ENCODE measurements around the gene UFD1. TPM values are rescaled to one million over a fixed set of nuclear protein-coding genes. Genes with fewer than 3 reads are reported as not detected.

The UFD1 gene
- total and polyA plus RNA-seq, 4 experiments from 2014 or later, result 42.0 to 126 (median 65.0) TPM

GRCh38 chr22:19514831-19515565 is 36.0 kb upstream of the UFD1 start:
- Mint-ChIP-seq H3K27me3 (no peaks in the 10 kb centered on the region), H3K36me3 (peaks cover 0 to 6% of the 10 kb centered on the region in 2 donors), H3K27ac (peak overlapping the region in 1 of 7 donors; percentile 62), H3K4me1 (no peaks in the 10 kb centered on the region), H3K4me3 (no peak overlapping the region), H3K9me3 (peaks cover 0 to 13% (median 5%) of the 10 kb centered on the region in 8 donors)
- no peak for DNase-seq
- no peak overlapping the region for H3K27ac ChIP-seq (ENCODE audit: low read depth, low read length)
- no peak overlapping the region for H3K4me3 ChIP-seq (ENCODE audit: low read length in 2 of 2)
- no peaks in the 10 kb centered on the region for H3K27me3 ChIP-seq (ENCODE audit: insufficient read depth, low read length)
- ChIA-PET CTCF (ENCODE audit: partially characterized antibody) (no interaction called here), POLR2A (ENCODE audit: partially characterized antibody) (no interaction called here)
- intact Hi-C loops (cut with micrococcal nuclease), result no loop called here
- H3K36me3 ChIP-seq (ENCODE audit: insufficient read depth, low read length), result no peaks in the 10 kb centered on the region
- H3K4me1 ChIP-seq (ENCODE audit: insufficient read depth, low read length), result no peaks in the 10 kb centered on the region
- no peaks in the 10 kb centered on the region for H3K9me3 ChIP-seq (ENCODE audit: control insufficient read depth in 1 of 2, low read length in 2 of 2)

- Histone ChIP-seq H3K4me3 (ENCODE audit: low read length in 2 of 2) (no peak overlapping the region), H3K36me3 (ENCODE audit: insufficient read depth, low read length) (no peaks in the 10 kb centered on the region), H3K27me3 (ENCODE audit: insufficient read depth, low read length) (no peaks in the 10 kb centered on the region), H3K4me1 (ENCODE audit: insufficient read depth, low read length) (no peaks in the 10 kb centered on the region), H3K9me3 (ENCODE audit: control insufficient read depth in 1 of 2, low read length in 2 of 2) (no peaks in the 10 kb centered on the region), H3K27ac (ENCODE audit: low read depth, low read length) (no peak overlapping the region)
- ChIA-PET POLR2A (ENCODE audit: partially characterized antibody) (no interaction called here), CTCF (ENCODE audit: partially characterized antibody) (no interaction called here)
- H3K27me3 Mint-ChIP-seq, result no peaks in the 10 kb centered on the region
- peaks cover 0 to 13% (median 5%) of the 10 kb centered on the region in 8 donors for H3K9me3 Mint-ChIP-seq
- H3K4me1 Mint-ChIP-seq, result no peaks in the 10 kb centered on the region
- peaks cover 0 to 6% of the 10 kb centered on the region in 2 donors for H3K36me3 Mint-ChIP-seq
- no peak overlapping the region for H3K4me3 Mint-ChIP-seq
- DNase-seq, result no peak
- H3K27ac Mint-ChIP-seq, result peak overlapping the region in 1 of 7 donors; percentile 41
- intact Hi-C loops (cut with micrococcal nuclease), result no loop called here
Measured at GRCh38 chr22:19513823-19514222, 34.8 kb upstream of the UFD1 start.

GRCh38 chr22:19510919-19511341 is 31.9 kb upstream of the UFD1 start:
- POLR2A ChIA-PET (ENCODE audit: partially characterized antibody), result no interaction called here
- H3K36me3 Mint-ChIP-seq, result peaks cover 0 to 6% of the 10 kb centered on the region in 2 donors
- intact Hi-C loops (cut with micrococcal nuclease), result no loop called here
- H3K27me3 ChIP-seq (ENCODE audit: insufficient read depth, low read length), result no peaks in the 10 kb centered on the region
- H3K27me3 Mint-ChIP-seq, result no peaks in the 10 kb centered on the region
- no peak overlapping the region for H3K4me3 ChIP-seq (ENCODE audit: low read length in 2 of 2)
- peaks cover 0 to 1% (median 0%) of the 10 kb centered on the region in 4 donors for H3K4me1 Mint-ChIP-seq
- no peaks in the 10 kb centered on the region for H3K4me1 ChIP-seq (ENCODE audit: insufficient read depth, low read length)
- no peaks in the 10 kb centered on the region for H3K36me3 ChIP-seq (ENCODE audit: insufficient read depth, low read length)
- DNase-seq, result no peak
- no peak overlapping the region for H3K27ac ChIP-seq (ENCODE audit: low read depth, low read length)
- no peak overlapping the region for H3K4me3 Mint-ChIP-seq
- no peaks in the 10 kb centered on the region for H3K9me3 ChIP-seq (ENCODE audit: control insufficient read depth in 1 of 2, low read length in 2 of 2)
- H3K9me3 Mint-ChIP-seq, result peaks cover 0 to 13% (median 5%) of the 10 kb centered on the region in 8 donors
- peak overlapping the region in 1 of 7 donors; percentile 35 for H3K27ac Mint-ChIP-seq
- CTCF ChIA-PET (ENCODE audit: partially characterized antibody), result no interaction called here

- Histone ChIP-seq H3K4me1 (ENCODE audit: insufficient read depth, low read length) (peaks cover 6% of the 10 kb centered on the region), H3K27me3 (ENCODE audit: insufficient read depth, low read length) (no peaks in the 10 kb centered on the region), H3K36me3 (ENCODE audit: insufficient read depth, low read length) (no peaks in the 10 kb centered on the region), H3K27ac (ENCODE audit: low read depth, low read length) (no peak overlapping the region), H3K9me3 (ENCODE audit: control insufficient read depth in 1 of 2, low read length in 2 of 2) (no peaks in the 10 kb centered on the region), H3K4me3 (ENCODE audit: low read length in 2 of 2) (no peak overlapping the region)
- Mint-ChIP-seq H3K27ac (no peak overlapping the region), H3K36me3 (peaks cover 0 to 6% of the 10 kb centered on the region in 2 donors), H3K4me3 (no peak overlapping the region), H3K9me3 (peaks cover 0 to 13% (median 5%) of the 10 kb centered on the region in 8 donors), H3K27me3 (no peaks in the 10 kb centered on the region), H3K4me1 (peaks cover 6 to 9% (median 8%) of the 10 kb centered on the region in 4 donors)
- POLR2A ChIA-PET (ENCODE audit: partially characterized antibody), result no interaction called here
- CTCF ChIA-PET (ENCODE audit: partially characterized antibody), result no interaction called here
- DNase-seq, result no peak
- intact Hi-C loops (cut with micrococcal nuclease), result no loop called here
Measured at GRCh38 chr22:19509923-19510322, 30.9 kb upstream of the UFD1 start.

GRCh38 chr22:19509191-19509590 is 30.2 kb upstream of the UFD1 start:
- Histone ChIP-seq H3K4me1 (ENCODE audit: insufficient read depth, low read length) (peaks cover 6% of the 10 kb centered on the region), H3K27ac (ENCODE audit: low read depth, low read length) (no peak overlapping the region), H3K4me3 (ENCODE audit: low read length in 2 of 2) (no peak overlapping the region), H3K9me3 (ENCODE audit: control insufficient read depth in 1 of 2, low read length in 2 of 2) (no peaks in the 10 kb centered on the region), H3K27me3 (ENCODE audit: insufficient read depth, low read length) (no peaks in the 10 kb centered on the region), H3K36me3 (ENCODE audit: insufficient read depth, low read length) (no peaks in the 10 kb centered on the region)
- Mint-ChIP-seq H3K27ac (no peak overlapping the region), H3K36me3 (peaks cover 0 to 6% of the 10 kb centered on the region in 2 donors), H3K4me3 (no peak overlapping the region), H3K9me3 (peaks cover 0 to 8% (median 5%) of the 10 kb centered on the region in 8 donors), H3K4me1 (peaks cover 6 to 9% (median 8%) of the 10 kb centered on the region in 4 donors), H3K27me3 (no peaks in the 10 kb centered on the region)
- POLR2A ChIA-PET (ENCODE audit: partially characterized antibody), result no interaction called here
- CTCF ChIA-PET (ENCODE audit: partially characterized antibody), result no interaction called here
- intact Hi-C loops (cut with micrococcal nuclease), result no loop called here
- no peak for DNase-seq

GRCh38 chr22:19508024-19508776 is 29.2 kb upstream of the UFD1 start:
- ChIA-PET CTCF (ENCODE audit: partially characterized antibody) (interaction anchor here (1.4 kb wide), 1 partner anchor 44 kb away, joined by 3 read pairs; no protein-coding TSS in a partner anchor), POLR2A (ENCODE audit: partially characterized antibody) (no interaction called here)
- Histone ChIP-seq H3K27me3 (ENCODE audit: insufficient read depth, low read length) (no peaks in the 10 kb centered on the region), H3K9me3 (ENCODE audit: control insufficient read depth in 1 of 2, low read length in 2 of 2) (no peaks in the 10 kb centered on the region), H3K27ac (ENCODE audit: low read depth, low read length) (no peak overlapping the region), H3K4me1 (ENCODE audit: insufficient read depth, low read length) (peaks cover 6% of the 10 kb centered on the region), H3K4me3 (ENCODE audit: low read length in 2 of 2) (no peak overlapping the region), H3K36me3 (ENCODE audit: insufficient read depth, low read length) (no peaks in the 10 kb centered on the region)
- Mint-ChIP-seq H3K36me3 (no peaks in the 10 kb centered on the region), H3K27me3 (no peaks in the 10 kb centered on the region), H3K27ac (no peak overlapping the region), H3K4me1 (peaks cover 6 to 9% (median 8%) of the 10 kb centered on the region in 4 donors), H3K4me3 (no peak overlapping the region), H3K9me3 (peaks cover 0 to 2% (median 0%) of the 10 kb centered on the region in 8 donors)
- no peak for DNase-seq
- intact Hi-C loops (cut with micrococcal nuclease), result no loop called here

- no peak overlapping the region for H3K27ac ChIP-seq (ENCODE audit: low read depth, low read length)
- H3K4me1 ChIP-seq (ENCODE audit: insufficient read depth, low read length), result peaks cover 6% of the 10 kb centered on the region
- H3K4me3 Mint-ChIP-seq, result no peak overlapping the region
- ChIA-PET CTCF (ENCODE audit: partially characterized antibody) (interaction anchor here (1.4 kb wide), 1 partner anchor 44 kb away, joined by 3 read pairs; no protein-coding TSS in a partner anchor), POLR2A (ENCODE audit: partially characterized antibody) (no interaction called here)
- no peaks in the 10 kb centered on the region for H3K9me3 Mint-ChIP-seq
- no peaks in the 10 kb centered on the region for H3K36me3 ChIP-seq (ENCODE audit: insufficient read depth, low read length)
- no peak overlapping the region for H3K27ac Mint-ChIP-seq
- H3K27me3 ChIP-seq (ENCODE audit: insufficient read depth, low read length), result no peaks in the 10 kb centered on the region
- H3K36me3 Mint-ChIP-seq, result no peaks in the 10 kb centered on the region
- intact Hi-C loops (cut with micrococcal nuclease), result no loop called here
- peaks cover 6 to 9% (median 8%) of the 10 kb centered on the region in 4 donors for H3K4me1 Mint-ChIP-seq
- no peaks in the 10 kb centered on the region for H3K9me3 ChIP-seq (ENCODE audit: control insufficient read depth in 1 of 2, low read length in 2 of 2)
- DNase-seq, result no peak
- H3K27me3 Mint-ChIP-seq, result no peaks in the 10 kb centered on the region
- H3K4me3 ChIP-seq (ENCODE audit: low read length in 2 of 2), result no peak overlapping the region
Measured at GRCh38 chr22:19507534-19507861, 28.5 kb upstream of the UFD1 start.

Data from CD4-positive, alpha-beta memory T cell (primary cell).